Gastrocnemius medialis (tissue), 4 donors: ENCODE results near the gene CBX6.

ENCODE experiments used
- POLR2A ChIP-seq, 2 donors: fragments of 450-650 bp; IDR thresholded peaks; one replicate each; pipeline ENCODE4 v1.6.1; 2017; ENCODE audit warnings: antibody characterized with exemption in 2 of 2, mild to moderate bottlenecking in 2 of 2, moderate library complexity in 2 of 2
- TF ChIP-seq, protein P1 (sequence below), 5 experiments: fragments of 450-650 bp in 3 of 5; fragments of 200-600 bp in 2 of 5; sonication (generic) in 2 of 5; IDR thresholded peaks in 4 of 5; conservative IDR thresholded peaks in 1 of 5; 1 replicate in 4 of 5; 2 replicates in 1 of 5; pipeline ENCODE4 v1.5.1; 2016 to 2019; ENCODE audit warnings: antibody characterized with exemption in 5 of 5, mild to moderate bottlenecking in 3 of 5, moderate library complexity in 3 of 5

DNA sequence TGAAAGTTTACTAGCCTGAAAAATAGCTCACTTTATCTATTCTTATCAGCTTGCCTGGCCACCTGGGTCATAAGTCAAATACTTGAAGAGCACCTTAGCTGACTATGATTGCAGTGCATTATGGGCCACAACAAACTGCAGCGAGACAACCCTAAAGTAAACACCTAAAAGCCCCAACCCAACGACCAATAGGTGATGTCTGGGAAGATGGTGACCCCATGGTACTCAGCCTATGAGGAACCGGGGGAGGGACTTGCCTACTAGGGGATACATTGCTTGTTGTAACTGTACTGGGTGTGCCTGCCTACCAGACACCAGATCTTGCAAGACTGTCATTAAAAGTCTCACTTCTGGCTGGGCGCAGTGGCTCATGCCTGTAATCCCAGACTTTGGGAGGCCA lies 49.8 kb upstream of the CBX6 start:
- TF ChIP-seq, protein P1, sequence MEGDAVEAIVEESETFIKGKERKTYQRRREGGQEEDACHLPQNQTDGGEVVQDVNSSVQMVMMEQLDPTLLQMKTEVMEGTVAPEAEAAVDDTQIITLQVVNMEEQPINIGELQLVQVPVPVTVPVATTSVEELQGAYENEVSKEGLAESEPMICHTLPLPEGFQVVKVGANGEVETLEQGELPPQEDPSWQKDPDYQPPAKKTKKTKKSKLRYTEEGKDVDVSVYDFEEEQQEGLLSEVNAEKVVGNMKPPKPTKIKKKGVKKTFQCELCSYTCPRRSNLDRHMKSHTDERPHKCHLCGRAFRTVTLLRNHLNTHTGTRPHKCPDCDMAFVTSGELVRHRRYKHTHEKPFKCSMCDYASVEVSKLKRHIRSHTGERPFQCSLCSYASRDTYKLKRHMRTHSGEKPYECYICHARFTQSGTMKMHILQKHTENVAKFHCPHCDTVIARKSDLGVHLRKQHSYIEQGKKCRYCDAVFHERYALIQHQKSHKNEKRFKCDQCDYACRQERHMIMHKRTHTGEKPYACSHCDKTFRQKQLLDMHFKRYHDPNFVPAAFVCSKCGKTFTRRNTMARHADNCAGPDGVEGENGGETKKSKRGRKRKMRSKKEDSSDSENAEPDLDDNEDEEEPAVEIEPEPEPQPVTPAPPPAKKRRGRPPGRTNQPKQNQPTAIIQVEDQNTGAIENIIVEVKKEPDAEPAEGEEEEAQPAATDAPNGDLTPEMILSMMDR (IDR thresholded peaks at IDR 0.05 in 4 of 5, conservative IDR thresholded peaks at IDR 0.05 in 1 of 5), result no peak
- no peak for TF ChIP-seq POLR2A (IDR thresholded peaks at IDR 0.05)
